DND-41 (cell line): Measurements from ENCODE around the gene TNNC1.

Experiments
- CTCF ChIP-seq: IDR thresholded peaks from 2 replicates; pipeline ENCODE4 v1.5.1; 2012; ENCODE audit warnings: borderline replicate concordance, low read length, moderate library complexity, mild to moderate bottlenecking; ENCODE audit not compliant: poor library complexity, severe bottlenecking; ENCODE audit errors: extremely low read depth
- EZH2 ChIP-seq: IDR thresholded peaks from 3 replicates; pipeline ENCODE4 v1.6.1; 2012; ENCODE audit warnings: borderline replicate concordance, low read depth, mild to moderate bottlenecking, moderate library complexity, low read length, inconsistent platforms; ENCODE audit not compliant: severe bottlenecking

GRCh38 chr3:52429031-52429430 lies 24.8 kb downstream of the TNNC1 start:
- TF ChIP-seq EZH2 (no peak), CTCF (no peak)
